Suprapubic skin (tissue), 4 donors: ENCODE data around the gene MCOLN1.

Experiments used
- EP300 ChIP-seq: sonication (generic); formaldehyde crosslinking; IDR thresholded peaks from one replicate; pipeline ENCODE4 v1.6.1; 2017; ENCODE audit warnings: antibody characterized with exemption
- POLR2A ChIP-seq, 2 donors: fragments of 450-650 bp; IDR thresholded peaks; one replicate each; pipeline ENCODE4 v1.6.1; 2017; ENCODE audit warnings: antibody characterized with exemption in 2 of 2, mild to moderate bottlenecking in 2 of 2, moderate library complexity in 2 of 2
- POLR2AphosphoS5 ChIP-seq, 3 donors: sonication (generic); formaldehyde crosslinking; IDR thresholded peaks; one replicate each; pipeline ENCODE4 v1.6.1; 2017; ENCODE audit warnings: antibody characterized with exemption in 3 of 3
- TF ChIP-seq, protein P1 (sequence below), 2 donors: fragments of 200-600 bp in 1 of 2; fragments of 450-650 bp in 1 of 2; sonication (generic) in 1 of 2; IDR thresholded peaks; one replicate each; pipeline ENCODE4 v1.5.1; 2016 to 2019; ENCODE audit warnings: antibody characterized with exemption in 2 of 2, mild to moderate bottlenecking in 1 of 2, moderate library complexity in 1 of 2

- TF ChIP-seq POLR2A (IDR thresholded peaks at IDR 0.05): no peak
- TF ChIP-seq, protein P1, sequence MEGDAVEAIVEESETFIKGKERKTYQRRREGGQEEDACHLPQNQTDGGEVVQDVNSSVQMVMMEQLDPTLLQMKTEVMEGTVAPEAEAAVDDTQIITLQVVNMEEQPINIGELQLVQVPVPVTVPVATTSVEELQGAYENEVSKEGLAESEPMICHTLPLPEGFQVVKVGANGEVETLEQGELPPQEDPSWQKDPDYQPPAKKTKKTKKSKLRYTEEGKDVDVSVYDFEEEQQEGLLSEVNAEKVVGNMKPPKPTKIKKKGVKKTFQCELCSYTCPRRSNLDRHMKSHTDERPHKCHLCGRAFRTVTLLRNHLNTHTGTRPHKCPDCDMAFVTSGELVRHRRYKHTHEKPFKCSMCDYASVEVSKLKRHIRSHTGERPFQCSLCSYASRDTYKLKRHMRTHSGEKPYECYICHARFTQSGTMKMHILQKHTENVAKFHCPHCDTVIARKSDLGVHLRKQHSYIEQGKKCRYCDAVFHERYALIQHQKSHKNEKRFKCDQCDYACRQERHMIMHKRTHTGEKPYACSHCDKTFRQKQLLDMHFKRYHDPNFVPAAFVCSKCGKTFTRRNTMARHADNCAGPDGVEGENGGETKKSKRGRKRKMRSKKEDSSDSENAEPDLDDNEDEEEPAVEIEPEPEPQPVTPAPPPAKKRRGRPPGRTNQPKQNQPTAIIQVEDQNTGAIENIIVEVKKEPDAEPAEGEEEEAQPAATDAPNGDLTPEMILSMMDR (IDR thresholded peaks at IDR 0.05): no peak
- no peak for TF ChIP-seq POLR2AphosphoS5 (IDR thresholded peaks at IDR 0.05)
- no peak for TF ChIP-seq EP300
Observed at GRCh38 chr19:7515645-7516151, 6.7 kb upstream of the MCOLN1 start, which contains the start of gene ZNF358.
